GM20000 (cell line): ENCODE measurements around the gene VARS2.

ENCODE experiments used
- DNase-seq: peaks from one replicate; pipeline ENCODE4 v3.0.0; 2012; ENCODE audit warnings: low spot score
- CTCF ChIP-seq: IDR thresholded peaks from 2 replicates; pipeline ENCODE4 v1.5.1; 2012; ENCODE audit warnings: mild to moderate bottlenecking, control low read depth; ENCODE audit errors: extremely low read depth, missing control alignments

Gene VARS2

GRCh38 chr6:30887901-30888815, 25.9 kb upstream of the VARS2 start:
- TF ChIP-seq CTCF, result no peak
- no peak for DNase-seq

- TF ChIP-seq CTCF, result no peak
- no peak for DNase-seq
These were observed 25.1 kb upstream of the VARS2 start for GRCh38 chr6:30888816-30889495.

GRCh38 chr6:30889496-30889885, 24.5 kb upstream of the VARS2 start:
- no peak for TF ChIP-seq CTCF
- no peak for DNase-seq

GRCh38 chr6:30889921-30890645, 24.0 kb upstream of the VARS2 start:
- TF ChIP-seq CTCF, result no peak
- no peak for DNase-seq

- TF ChIP-seq CTCF, result no peak
- no peak for DNase-seq
These were observed 23.2 kb upstream of the VARS2 start for GRCh38 chr6:30890646-30891449.

- DNase-seq, result no peak
- no peak for TF ChIP-seq CTCF
These were observed 22.7 kb upstream of the VARS2 start for GRCh38 chr6:30891450-30891723.
